ENCODE data around the gene OSCP1. TPM values are rescaled to one million over a fixed set of nuclear protein-coding genes. Genes with fewer than 3 reads are reported as not detected.
"Not testable (repeated sequence)": the region's sequence is repeated elsewhere in the genome, so short reads cannot be mapped to it uniquely, and the experiment has no call there.

The OSCP1 gene, protein sequence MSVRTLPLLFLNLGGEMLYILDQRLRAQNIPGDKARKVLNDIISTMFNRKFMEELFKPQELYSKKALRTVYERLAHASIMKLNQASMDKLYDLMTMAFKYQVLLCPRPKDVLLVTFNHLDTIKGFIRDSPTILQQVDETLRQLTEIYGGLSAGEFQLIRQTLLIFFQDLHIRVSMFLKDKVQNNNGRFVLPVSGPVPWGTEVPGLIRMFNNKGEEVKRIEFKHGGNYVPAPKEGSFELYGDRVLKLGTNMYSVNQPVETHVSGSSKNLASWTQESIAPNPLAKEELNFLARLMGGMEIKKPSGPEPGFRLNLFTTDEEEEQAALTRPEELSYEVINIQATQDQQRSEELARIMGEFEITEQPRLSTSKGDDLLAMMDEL
- 7.3 TPM for total RNA-seq

DNA sequence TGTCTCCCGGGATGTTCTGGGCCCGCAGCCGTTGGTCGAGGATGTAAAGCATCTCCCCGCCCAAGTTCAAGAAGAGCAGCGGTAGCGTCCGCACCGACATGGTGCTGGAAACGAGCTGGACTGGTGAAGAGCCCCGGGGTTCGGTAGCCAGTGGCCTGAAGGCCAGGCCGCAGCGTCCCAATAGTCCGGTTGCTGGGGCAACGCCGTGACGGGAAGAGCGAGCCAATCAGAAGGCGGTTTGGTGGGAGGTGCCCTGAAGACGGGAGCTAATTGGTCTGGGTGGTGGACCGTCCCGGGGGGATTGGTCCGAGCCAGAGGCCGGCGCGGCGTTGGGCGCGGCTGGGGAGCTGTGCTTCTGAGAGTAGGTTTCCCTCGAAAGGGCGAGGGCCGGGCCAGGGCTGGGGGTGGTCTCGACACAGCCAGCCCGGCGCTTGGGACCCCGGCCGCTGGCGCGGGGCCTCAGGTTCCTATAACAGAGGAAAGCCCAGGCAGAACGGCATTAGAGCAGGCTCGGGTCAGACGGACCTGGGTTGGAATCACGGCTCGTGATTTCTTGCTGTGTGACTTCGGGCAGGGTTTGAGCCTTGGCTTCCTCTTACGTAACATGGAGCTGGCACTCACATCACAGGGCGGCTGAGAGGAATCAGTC lies at the start of gene OSCP1:
Gene OSCP1, minus strand, starts transcription at position 182 of the 649 bp plus-strand sequence. Its CDS starts 82 bp downstream, at position 100.
- peak; percentile 97 for ATAC-seq

GRCh38 chr1:36497207-36497606 lies 47.0 kb upstream of the OSCP1 start:
- ATAC-seq = no peak

GRCh38 chr1:36494971-36495370 lies 44.7 kb upstream of the OSCP1 start:
- ATAC-seq = no peak

DNA sequence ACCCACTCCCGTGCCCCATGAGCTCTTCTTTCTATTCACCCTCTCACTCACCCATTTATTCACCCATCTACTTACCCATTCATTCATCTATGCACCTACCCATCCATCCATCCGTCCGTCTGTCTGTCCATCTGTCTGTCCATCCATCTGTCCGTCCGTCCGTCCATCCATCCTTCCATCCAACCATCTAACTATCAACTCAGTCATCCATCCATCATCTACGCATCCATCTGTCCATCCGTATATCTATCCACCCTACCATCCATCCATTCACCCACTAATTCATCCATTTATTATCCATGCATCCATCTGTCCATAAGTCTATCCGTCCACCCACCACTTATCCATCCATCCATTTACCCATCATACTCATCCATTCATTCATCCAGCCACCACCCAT lies 43.3 kb upstream of the OSCP1 start:
- no peak for ATAC-seq

- ATAC-seq = no peak
Measured at GRCh38 chr1:36492491-36492890, 42.2 kb upstream of the OSCP1 start.

GRCh38 chr1:36489258-36490051 lies 39.2 kb upstream of the OSCP1 start:
- not testable (repeated sequence) for ATAC-seq

DNA sequence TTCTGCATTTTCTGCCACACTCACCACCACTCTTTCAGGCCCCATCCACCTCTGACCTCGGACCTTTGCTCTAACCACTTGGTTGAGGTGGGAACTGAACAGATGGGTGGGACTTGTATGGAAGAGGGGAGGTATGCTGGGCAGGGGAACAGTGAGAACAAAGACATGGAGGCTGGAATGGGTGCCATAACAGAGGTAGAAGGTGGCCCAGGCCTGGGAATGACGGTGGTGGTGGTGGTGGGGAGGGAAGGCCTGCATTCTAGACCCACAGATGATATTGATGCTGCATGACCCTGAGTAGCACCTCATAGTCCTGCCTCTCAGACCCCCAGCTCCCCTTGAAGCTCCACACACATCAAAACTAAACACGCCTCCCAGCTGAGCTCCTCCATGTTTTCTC lies 37.7 kb upstream of the OSCP1 start:
- ATAC-seq = no peak

DNA sequence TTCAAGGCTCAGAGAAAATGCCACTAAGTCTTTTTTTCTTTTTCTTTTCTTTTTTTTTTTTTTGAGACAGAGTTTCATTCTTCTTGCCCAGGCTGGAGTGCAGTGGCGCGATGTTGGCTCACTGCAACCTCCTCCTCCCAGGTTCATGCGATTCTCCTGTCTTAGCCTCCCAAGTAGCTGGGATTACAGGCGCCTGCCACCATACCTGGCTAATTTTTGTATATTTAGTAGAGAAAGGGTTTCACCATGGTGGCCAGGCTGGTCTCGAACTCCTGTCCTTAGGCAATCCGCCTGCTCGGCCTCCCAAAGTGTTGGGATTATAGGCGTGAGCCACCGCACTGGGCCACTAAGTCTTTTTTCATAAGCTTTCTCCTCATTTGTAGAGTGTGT lies 37.1 kb upstream of the OSCP1 start:
- not testable (repeated sequence) for ATAC-seq

GRCh38 chr1:36486439-36487335 lies 36.4 kb upstream of the OSCP1 start:
- peak; percentile 70 for ATAC-seq

- no peak for ATAC-seq
Measured at GRCh38 chr1:36486093-36486438, 35.8 kb upstream of the OSCP1 start.

DNA sequence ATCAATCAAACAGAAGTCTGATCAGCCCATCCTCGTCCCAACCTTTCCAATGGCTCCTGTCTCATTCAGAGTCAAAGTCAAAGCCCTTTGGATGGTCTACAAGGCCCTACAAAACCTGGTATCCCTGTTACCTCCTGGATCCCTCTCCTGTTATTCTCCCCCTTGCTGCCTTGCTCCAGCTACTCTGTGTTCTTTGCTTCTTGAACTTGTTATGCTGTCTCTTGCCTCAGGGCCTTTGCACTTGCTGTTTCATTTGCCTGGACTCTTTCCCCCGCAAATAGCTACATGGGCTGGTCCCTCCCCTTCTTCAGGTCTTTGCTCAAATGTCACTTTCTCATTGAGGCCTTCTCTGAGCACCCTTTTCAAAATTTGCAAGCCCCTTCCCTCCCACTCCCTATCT lies 33.8 kb upstream of the OSCP1 start:
- ATAC-seq = no peak

DNA sequence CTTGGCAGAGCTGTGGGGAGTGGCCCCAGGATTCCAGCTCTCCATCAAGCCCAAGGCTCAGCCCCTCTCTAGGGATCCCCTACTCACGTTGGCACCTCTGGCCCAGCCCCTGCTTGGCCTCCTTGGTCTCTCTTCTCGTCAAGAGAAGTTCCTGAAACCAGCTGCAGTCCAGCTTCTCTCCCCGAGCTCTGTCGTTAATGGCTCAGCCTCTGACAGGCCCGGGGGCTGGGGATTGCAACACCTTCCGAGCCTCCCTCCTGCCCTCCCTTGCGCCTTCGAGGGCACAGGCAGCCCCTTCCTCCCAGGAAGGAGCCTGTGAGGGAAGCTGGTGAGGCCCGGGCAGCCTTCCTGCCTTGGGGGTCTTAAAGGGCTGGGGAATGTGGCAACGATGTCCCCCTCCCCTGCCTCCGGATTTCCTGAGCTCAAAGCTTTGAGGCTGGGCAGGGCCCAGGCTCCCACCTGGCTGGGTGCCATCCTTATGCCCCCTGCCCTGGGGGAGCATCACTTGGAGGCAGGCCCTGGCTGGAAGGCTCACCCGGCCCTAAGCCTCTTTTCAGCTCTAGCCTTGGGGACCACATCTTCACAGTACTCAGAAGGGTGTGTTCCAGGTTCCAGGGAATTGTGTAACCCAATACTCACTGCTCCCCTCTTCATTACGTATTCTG lies 32.6 kb upstream of the OSCP1 start, which contains the start of gene CSF3R:
Gene CSF3R, minus strand, starts transcription at position 190 of the 665 bp plus-strand sequence. CDS start 3,417 bp downstream, outside the sequence.
- ATAC-seq = no peak

DNA sequence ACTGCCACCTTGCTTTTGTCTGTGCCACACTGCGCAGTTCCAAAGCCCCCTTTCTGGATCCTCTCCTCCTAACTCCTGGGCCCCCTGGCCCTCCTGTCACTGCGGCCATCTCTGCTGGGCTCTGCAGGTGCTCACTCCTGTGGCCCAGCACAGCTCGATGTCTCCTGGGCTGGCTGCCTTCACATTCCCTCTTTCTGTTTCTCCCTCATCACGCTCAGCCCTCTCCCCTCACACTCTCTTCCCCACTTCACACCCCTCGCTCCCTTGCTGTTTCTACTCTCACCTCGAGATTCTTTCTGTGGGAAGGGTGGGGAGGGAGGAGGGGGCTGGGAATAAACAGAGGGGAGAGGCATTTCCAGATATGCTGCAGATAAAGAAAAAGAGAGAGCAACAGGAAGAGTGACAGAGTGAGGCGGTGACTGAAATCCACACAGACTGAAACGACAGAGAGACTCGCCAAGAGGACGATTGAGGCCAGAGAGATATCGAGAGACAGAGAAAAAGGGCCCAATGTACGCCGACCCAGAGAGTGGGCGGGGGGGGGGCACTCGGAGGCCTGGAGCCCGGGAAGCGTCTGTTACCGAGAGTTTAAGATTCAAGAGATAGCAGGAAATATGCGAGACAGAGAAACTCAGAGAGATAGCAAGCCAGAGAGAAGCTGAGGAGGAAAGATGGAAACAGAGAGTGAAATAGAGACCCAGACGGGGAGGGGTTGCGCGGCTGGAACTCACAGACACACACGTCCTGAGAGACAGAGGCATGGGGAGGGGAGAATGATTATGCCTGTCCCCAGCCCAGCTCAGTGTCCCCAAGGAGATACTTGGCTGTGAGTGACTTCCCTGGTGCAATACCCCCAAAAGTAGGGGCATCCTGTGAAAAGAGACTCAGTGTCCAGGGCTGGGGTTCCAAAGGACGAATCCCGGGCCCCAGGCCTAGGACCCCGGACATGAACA lies 31.8 kb upstream of the OSCP1 start:
- ATAC-seq = no peak

DNA sequence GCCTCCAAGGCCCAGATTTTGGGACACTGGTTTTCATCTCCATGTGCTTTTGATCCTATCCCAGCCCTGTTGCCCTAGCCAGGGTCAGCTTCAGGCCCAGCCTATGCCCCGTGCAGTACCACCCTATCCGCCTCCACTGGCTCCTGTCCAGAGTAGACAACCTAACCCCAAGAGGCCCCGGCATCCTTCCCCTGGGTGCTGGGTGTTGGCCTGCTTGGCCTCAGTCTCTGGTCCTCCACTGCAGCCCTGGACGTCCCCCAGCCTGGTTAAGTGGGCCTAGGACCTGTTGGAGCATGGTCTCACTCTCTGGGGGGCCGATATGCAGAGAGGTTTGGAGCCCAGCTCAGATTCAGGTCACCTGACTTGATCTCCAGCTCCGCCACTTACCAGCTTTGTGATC lies 30.8 kb upstream of the OSCP1 start:
- no peak for ATAC-seq

DNA sequence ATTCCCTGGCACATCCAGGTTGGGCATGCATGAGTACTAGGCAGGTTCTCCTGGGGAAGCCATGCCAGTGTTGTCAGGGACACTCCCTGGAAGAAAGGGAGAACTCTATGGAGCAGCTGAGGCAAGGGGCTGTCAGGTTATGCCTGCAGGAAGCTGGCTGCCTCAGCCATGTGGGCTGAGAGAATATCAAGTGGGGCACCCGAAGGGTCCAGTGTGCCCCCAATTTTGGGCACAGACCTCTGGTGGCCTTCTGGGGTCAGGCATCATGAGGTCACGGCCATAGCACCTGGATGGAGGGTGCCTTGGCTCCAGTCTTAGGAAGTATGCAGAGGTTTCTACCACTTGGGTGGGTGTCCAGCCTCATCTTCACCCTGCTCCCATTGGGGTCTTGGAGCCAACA lies 29.9 kb upstream of the OSCP1 start:
- ATAC-seq = no peak

DNA sequence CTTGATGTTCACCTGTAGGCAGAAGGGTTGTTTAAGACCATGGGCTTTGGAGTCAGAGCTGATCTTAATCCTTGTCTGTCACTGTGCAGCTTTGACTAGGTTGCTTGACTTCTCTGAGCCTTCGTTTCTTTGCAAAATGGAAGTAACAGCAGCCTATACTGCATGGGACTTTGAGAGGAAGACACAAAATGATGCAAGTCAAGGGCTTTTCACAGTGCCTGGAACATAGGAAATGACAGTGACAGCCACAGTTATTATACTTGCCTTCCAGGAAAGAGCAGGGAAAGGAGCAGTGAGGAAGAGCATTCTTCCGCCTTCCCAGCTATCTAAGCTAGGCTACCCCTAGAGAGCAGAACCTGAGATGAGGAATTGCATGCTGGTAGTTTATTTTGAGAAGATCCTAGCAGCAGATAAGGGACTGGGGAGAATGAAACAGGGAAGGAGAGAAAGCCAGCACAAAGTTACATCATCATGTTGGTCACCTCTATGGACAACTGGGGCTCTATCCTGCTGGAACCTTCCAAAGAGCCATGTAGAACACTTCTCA lies 29.3 kb upstream of the OSCP1 start:
- no peak for ATAC-seq

DNA sequence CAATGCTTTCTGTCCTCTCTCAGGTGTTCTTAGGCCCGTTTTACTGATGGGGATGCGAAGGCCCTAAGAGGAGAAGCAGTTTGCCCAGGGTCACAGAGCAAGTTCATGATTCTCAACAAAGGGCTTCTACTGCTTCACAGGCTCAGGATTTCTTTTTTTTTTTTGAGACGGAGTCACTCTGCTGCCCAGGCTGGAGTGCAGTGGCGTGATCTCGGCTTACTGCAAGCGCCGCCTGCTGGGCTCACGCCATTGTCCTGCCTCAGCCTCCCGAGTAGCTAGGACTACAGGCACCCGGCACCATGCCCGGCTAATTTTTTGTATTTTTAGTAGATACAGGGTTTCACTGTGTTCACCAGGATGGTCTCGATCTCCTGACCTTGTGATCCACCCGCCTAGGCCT lies 27.4 kb upstream of the OSCP1 start:
- not testable (repeated sequence) for ATAC-seq

GRCh38 chr1:36476945-36477344 lies 26.7 kb upstream of the OSCP1 start:
- ATAC-seq = no peak

GRCh38 chr1:36475910-36476604 lies 25.8 kb upstream of the OSCP1 start:
- ATAC-seq = no peak

DNA sequence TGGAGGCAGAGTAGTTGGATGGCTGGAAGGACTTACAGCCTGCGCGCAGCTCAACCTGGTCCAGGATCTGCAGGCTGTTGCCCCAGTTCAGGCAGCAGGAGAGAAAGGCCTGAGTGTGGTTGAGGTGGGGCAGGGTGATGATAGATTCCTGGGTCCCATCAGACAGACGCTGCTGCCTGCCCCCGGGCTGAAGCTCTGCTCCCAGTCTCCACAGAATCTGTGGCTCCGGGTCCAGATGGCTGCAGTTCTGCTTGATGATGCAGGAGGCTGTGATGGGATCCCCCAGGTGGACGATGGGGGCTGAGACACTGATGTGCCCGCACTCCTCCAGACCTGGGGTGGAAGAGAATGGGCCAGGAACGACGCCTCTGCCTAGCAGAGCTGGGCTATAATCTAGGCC lies 25.1 kb upstream of the OSCP1 start:
- no peak for ATAC-seq
